GM19397 (cell line): ENCODE results near the gene SCCPDH.
"Not testable (repeated sequence)": the region's sequence is repeated elsewhere in the genome, so short reads cannot be mapped to it uniquely, and the experiment has no call there.

Experiments used
- ATAC-seq: cut with Tn5 transposase; IDR thresholded peaks from one replicate; pipeline ENCODE4 v1.9.1; 2021; ENCODE audit warnings: mild to moderate bottlenecking, moderate library complexity; ENCODE audit not compliant: unreplicated experiment

Gene SCCPDH

DNA sequence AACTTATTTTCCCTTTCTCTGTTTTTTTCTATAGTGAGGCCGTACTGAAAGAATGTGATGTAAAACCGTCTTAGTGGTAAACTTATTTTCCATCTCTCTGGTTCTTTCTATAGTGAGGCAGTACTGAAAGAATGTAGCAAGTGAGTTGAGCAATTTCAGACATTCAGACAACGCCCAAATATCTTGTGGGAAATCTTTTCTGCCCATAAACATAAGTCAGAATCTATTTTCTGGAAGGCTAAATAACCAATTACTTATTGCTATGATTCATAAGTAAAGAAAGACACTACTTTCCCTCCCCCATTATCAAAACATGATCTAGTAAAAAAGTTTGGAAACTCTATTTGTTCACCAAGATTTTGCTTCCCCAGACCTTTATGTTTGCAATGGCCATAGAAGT, 18.8 kb upstream of the SCCPDH start:
- ATAC-seq = no peak

DNA sequence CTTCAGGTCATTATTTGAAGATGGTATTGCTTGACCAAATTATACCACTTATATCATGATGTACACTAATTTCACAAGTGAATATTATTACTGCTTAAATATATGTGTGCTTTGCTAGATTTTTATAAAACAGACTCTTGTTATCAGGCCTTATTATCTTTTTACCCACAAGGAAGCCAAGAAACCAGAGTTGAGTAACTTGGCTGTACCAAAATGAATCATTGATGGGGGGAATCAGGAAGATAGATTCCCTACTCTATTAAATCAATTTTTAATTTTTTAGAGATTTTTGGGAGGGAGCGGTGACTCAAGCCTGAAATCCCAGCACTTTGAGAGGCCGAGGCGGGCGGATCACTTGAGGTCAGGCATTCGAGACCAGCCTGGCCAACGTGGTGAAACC, 16.0 kb upstream of the SCCPDH start:
- no peak for ATAC-seq

DNA sequence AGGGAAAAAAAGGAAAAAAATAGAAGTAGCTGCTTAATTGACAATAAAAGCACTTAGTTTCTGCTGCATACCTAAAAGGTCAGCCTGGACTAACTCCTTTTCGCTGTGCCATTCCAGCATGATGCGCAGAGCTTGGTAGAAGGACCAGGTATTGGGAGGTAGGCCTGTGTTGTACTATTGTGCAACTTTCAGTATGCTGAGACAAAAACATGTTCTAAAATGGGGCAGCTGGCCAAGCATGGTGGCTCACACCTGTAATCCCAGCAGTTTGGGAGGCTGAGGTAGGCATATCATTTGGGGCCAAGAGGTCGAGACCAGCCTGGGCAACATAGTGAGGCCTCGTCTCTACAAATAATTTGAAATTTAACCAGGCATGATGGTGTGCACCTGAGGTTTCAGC, 15.0 kb upstream of the SCCPDH start:
- no peak for ATAC-seq

DNA sequence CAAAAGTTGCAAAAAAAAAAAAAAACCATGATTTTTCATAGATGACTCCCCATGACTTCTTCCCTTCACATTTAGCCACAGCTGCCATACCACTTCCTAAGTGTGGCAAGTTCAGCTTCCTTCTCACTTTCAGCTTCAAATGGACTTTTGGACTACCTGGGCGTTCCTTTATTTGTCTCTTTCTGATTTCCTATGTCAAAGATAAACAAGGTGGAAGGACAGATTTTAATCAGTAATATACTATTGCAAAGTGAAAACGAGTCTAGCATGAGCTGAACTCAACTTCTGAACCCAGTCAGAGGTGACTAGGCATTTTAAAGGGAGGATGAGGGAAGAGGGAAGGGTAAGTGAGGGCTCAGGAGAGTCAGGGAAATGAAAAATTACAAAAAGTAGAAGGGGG, 14.4 kb upstream of the SCCPDH start:
- no peak for ATAC-seq

DNA sequence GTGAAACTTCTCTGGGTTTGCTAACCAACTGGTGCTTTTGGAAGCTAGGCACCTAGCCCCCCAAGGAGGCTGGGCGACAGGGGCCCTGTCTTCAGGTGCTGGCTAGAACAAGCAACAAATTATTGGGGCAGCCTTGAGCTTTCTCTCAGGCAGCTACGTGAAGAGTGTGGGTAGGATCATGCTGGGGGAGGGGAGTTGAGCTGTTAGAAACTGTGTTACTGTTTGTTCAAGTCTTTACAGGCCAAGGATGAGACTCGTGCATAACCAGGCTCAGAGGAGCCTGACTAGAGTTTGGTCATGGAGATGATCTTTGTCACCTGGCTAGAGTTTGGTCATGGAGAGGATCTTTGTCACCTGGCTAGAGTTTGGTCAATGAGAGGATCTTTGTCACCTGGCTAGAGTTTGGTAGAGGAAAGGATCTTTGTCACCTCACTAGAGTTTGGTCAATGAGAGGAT, 12.6 kb upstream of the SCCPDH start:
- ATAC-seq = no peak

DNA sequence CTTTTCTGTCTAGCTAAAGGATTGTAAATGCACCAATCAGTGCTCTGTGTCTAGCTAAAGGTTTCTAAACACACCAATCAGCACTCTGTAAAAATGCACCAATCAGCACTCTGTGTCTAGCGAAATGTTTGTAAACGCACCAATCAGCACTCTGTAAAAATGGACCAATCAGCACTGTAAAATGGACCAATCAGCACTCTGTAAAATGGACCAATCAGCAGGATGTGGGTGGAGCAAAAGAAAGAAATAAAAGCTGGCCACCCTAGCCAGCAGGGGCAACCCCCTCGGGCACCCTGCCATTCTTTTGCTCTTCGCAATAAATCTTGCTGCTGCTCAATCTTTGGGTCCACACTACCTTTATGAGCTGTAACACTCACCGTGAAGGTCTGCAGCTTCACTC, 11.8 kb upstream of the SCCPDH start:
- not testable (repeated sequence) for ATAC-seq

DNA sequence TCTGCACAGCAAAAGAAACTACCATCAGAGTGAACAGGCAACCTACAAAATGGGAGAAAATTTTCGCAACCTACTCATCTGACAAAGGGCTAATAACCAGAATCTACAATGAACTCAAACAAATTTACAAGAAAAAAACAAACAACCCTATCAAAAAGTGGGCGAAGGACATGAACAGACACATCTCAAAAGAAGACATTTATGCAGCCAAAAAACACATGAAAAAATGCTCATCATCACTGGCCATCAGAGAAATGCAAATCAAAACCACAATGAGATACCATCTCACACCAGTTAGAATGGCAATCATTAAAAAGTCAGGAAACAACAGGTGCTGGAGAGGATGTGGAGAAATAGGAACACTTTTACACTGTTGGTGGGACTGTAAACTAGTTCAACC, 4.8 kb upstream of the SCCPDH start:
- ATAC-seq = not testable (repeated sequence)

DNA sequence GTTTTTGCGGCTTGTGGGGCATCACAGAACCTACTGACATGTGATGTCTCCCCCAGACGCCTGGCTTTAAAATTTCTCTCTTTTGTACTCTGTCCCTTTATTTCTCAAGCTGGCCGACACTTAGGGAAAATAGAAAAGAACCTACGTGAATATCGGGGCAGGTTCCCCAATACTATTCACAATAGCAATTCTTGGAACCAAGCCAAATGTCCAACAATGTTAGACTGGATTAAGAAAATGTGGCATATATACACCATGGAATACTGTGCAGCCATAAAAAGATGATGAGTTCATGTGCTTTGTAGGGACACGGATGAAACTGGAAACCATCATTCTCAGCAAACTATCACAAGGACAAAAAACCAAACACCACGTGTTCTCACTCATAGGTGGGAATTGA, 3.4 kb upstream of the SCCPDH start:
- ATAC-seq = not testable (repeated sequence)

DNA sequence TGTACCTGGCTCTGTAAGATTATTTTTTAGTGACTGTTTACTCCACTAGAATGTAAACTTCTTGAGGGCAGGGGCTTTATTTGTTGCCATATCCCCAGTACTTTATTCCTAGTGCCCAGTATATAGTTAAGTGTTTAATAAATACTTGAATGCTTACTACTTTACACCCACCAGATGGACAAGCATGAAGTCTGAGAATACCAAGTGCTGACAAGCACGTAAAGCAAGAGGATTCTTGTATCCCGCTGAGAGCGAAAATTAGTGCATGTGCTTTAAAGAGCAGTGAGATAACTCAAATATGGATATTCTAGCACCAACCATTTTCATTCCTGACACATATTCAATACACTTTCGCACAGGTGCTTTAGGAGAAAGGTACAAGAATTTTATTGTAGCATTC, 1.5 kb upstream of the SCCPDH start:
- no peak for ATAC-seq

DNA sequence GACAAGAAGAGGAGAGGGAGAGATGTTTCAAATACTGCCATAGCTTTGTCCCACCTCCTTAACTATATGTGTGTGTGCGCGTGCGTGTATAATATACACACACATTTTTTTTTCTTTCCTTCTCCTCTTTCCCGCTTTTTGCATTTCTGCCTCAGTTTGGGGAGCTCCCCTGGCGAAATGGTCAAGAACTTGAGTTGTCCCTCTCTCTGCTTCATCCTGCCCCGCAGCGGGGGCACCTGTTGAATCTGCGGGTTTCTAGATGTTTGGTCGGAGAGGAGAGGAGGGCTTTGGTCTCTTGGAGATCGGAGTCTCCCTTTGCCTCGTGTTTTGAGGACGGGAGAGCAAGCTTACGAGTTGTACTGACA, 504 bp downstream of the SCCPDH start:
- no peak for ATAC-seq

DNA sequence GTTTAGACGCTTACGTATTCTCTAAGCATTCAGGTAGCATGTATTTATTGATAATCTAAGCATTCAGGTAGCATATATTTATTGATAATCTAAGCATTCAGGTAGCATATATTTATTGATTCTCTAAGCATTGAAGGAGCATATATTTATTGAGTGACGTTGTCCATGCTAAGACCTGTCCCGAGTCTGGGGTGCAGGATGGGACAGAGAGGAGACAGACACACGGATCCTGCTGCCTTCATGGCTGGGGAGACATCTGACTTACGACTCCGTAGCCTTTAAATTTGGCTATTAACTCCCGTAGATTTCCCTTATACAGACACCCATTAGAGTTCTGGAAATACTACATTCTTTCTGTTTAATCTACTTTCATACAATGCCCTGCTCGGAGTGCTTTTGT, 982 bp downstream of the SCCPDH start:
- ATAC-seq = no peak

DNA sequence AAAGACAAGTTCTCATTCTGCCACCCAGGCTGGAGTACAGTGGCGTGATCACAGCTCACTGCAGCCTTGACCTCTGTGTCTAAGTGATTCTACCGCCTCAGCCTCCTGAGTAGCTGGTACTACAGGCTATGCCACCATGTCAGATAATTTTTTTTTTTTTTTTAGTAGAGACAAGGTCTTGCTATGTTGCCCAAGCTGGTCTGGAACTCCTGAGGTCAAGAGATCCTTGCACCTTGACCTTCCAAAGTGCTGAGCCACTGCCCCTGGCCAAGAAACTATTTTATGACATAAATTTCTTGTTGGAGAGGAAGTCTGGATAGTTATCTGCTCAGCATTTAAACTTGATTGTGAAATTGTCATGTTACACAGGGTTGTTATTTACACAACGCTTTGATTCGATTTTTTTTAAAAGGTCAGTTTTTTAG, 2.1 kb downstream of the SCCPDH start:
- no peak for ATAC-seq

DNA sequence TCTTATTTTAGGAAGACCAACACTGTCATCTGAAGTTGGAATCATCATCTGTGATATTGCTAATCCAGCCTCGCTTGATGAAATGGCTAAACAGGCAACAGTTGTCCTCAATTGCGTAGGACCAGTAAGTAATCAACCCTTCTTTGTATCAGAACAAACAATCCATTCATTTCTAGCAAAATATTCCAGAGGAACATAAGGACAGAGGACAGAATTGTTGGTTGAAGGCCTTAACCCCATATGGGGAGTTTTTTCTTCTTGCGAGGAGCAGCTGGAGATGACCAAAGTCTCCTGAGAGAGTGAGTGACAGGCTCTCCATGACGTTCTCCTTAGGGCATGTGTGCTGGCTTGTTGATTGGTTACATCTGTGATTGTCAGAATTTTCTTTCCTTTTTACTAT, 2.7 kb downstream of the SCCPDH start:
- ATAC-seq = no peak

DNA sequence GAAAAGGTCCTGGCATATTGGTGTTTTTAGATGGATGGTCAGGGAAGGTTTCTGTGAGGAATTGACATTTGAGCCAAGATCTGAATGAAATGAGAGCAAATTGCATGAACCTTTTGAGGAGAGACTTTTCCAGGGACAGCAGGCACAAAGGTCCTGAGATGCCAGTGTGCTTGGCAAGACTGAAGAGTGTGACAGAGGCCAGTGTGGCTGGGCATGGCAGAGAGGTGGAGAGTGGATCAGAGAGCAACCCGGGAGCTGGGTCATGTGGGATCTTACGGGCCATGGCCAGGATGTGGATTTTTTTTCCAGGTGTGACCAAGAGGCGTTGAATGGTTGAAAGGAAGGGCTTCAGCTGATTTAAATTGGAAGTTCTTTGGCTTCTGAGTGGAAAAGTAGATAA, 3.4 kb downstream of the SCCPDH start:
- ATAC-seq = no peak

DNA sequence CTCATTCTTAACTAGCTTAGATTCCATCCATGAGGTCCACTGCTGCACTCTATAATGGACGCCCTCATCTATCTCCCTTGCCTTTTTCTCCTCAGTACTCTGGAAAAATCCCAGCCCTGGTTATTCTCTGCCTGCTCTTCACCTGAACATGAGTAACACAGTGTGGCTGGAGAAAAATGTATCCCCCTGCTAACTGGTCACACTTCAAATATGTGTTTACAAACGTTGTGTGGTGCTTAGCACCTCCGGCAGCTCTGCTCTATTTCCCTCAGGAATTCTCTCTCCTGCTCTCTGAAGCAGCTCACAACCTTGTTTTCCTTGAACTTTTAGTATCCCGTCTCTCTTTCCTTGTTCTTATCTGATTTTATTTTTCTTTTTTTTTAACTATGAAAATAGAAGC, 4.1 kb downstream of the SCCPDH start:
- ATAC-seq = no peak

DNA sequence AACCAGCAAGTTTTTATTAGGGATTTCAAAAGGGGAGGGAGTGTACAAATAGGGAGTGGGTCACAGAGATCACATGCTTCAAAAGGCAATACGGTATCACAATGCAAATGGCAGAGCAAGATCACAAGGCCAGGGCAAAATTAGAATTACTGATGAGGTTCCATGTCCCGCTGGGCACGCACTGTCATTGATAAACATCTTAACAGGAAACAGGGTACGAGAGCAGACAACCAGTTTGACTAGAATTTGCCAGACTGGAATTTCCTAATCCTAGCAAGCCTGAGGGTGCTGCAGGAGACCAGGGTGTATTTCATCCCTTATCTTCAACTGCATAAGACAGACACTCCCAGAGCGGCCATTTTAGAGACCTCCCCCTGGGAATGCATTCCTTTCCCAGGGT, 4.8 kb downstream of the SCCPDH start:
- not testable (repeated sequence) for ATAC-seq

DNA sequence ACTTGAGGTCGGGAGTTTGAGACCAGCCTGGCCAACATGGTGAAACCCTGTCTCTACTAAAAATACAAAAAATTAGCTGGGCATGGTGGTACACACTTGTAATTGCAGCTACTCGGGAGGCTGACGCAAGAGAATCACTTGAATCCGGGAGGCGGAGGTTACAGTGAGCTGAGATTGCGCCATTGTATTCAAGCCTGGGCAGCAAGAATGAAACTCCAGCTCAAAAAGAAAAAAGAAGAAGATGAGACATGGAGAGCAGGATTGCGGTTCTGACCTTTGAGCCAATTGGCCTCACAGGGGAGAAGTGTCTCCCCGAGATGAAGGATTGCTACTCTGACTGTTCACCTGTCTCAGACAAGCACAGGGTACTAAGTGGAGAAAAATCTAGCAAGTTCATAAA, 6.6 kb downstream of the SCCPDH start:
- ATAC-seq = no peak

DNA sequence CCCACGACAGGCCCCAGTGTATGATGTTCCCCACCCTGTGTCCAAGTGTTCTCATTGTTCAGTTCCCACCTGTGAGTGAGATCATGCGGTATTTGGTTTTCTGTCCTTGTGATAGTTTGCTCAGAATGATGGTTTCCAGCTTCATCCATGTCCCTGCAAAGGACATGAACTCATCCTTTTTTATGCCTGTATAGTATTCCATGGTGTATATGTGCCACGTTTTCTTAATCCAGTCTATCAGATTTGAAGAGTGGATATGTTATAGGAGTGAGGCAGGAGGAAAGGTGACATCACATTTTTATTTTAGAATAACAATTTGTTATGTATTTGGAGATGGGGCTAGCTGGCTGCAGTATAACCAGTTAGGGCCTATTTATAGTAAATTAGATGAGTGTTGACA, 7.7 kb downstream of the SCCPDH start:
- not testable (repeated sequence) for ATAC-seq

DNA sequence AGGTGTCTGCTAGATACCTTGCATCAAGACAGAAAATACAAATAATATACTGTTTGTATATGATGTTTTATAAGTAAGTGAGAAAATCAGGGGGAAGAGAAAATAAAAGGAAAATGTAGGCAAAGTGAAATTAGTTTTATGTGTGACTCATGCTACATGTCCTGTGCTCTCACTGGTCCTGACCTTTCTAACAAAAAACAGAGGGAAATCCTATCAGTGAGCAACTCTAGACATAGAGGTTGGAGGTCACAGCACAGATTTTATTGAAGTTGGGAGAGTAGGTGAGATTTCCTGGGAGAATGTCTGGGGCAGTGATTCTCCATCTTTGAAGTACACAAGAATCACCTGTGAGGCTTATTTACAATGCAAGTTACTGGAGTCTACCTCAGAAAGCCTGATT, 9.5 kb downstream of the SCCPDH start:
- no peak for ATAC-seq

DNA sequence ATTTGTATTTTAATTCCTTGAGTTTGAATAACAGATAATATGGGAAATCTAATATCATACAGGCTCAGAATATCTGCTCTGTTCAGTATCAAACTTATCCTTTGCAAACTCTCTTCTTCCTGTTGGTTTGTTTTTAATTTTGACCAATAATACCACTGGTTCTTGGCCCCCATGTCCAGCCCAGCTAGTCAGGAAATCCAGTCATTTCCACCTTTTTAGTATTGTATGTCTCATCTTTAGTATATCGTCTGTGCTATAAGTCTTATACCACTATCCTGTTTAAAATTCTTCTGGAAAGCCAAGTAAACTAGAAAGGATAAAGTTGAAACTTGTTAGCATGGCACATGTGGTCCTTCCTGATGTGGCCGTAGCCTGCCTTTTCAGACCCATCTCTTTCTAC, 10.7 kb downstream of the SCCPDH start:
- ATAC-seq = no peak

DNA sequence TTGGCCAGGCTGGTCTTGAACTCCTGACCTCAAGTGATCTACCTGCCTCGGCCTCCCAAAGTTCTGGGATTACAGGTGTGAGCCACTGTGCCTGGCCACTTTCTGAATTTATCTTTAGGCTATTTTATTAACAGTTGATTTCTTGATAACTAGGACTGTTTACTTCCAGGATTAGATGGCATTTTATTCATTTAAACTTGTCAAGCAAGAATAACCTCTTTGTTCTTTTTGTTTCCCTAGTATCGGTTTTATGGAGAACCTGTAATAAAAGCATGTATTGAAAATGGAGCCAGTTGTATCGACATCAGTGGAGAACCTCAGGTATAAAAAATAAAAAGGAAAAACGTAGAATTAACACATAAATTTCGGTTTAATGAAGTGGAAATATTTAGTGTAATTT, 11.5 kb downstream of the SCCPDH start:
- no peak for ATAC-seq

DNA sequence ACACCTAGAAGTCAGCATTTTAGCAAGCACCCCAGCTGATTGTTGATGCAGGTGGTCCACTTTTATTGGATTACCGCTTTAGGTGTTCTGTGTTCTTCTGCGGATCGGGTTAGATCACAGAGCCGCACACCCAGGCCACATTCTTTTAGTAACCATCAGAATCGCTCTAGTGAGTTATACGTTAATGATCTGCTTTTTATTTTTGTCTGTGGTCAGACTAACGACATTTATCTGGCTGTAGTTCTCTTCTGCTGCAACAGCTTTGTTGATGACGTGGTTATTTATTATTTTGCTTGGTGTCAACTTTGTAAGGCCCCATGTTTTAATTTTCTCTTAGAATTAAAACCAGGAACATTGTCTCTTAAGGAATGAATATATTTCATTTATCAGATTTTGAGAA, 18.2 kb downstream of the SCCPDH start:
- ATAC-seq = no peak

DNA sequence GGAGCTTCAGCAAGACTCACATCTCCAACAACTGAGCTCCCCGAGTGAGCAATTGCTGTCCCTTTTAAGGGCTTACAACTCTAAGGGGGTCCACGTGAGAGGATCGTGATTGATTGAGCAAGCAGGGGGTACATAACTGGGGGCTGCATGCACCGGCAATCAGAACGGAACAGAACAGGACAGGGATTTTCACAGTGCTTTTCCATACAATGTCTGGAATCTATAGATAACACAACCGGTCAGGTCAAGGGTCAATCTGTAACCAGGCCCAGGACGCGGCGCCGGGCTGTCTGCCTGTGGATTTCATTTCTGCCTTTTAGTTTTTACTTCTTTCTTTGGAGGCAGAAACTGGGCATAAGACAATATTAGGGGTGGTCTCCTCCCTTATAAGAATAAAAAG, 21.9 kb downstream of the SCCPDH start:
- not testable (repeated sequence) for ATAC-seq

DNA sequence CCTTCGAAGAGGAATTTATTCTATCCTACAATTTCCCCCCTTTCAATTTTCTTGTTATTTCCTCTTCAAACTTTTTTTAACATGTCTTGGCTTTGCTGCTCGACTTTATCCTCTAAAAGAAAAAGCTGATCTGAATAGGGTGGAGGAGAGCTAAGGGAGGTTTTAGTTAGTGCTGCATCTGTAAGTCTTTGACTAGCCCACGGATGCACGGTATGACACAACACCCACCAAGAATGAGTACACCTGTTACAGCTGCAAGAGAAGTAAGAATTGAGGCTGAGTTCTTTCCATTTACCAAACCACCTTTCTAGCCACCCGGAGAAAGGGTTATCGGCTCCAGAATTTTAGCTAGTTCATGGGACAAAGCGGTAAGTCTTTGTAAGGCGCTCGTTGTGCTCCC, 23.8 kb downstream of the SCCPDH start:
- no peak for ATAC-seq
